T follicular helper cell (primary cell): ENCODE results near the gene MSX1.

Source experiments
- DNase-seq: peaks from one replicate; pipeline ENCODE4 v3.0.0-alpha.2; 2020; ENCODE audit warnings: low read depth

MSX1 gene

GRCh38 chr4:4913147-4913561 lies 53.7 kb downstream of the MSX1 start:
- DNase-seq: no peak
